Right hindlimb (tissue), 1 donor: ENCODE results near the gene NAT14.

Experiments used
- DNase-seq: peaks from one replicate; pipeline ENCODE4 v3.0.0-alpha.2; 2018

The NAT14 gene

GRCh38 chr19:55453511-55454260 lies 31.3 kb upstream of the NAT14 start:
- DNase-seq: no peak

GRCh38 chr19:55454787-55455243 lies 30.2 kb upstream of the NAT14 start:
- no peak for DNase-seq

- DNase-seq: no peak
Observed at GRCh38 chr19:55455576-55456235, 29.3 kb upstream of the NAT14 start.

GRCh38 chr19:55456347-55456746 lies 28.6 kb upstream of the NAT14 start:
- DNase-seq: no peak

GRCh38 chr19:55457683-55458457 lies 27.1 kb upstream of the NAT14 start:
- DNase-seq: no peak

- no peak for DNase-seq
Observed at GRCh38 chr19:55459551-55459949, 25.4 kb upstream of the NAT14 start.

GRCh38 chr19:55459950-55460657 lies 24.9 kb upstream of the NAT14 start:
- DNase-seq: no peak

- peak; percentile 94 for DNase-seq
Observed at GRCh38 chr19:55460670-55461258, 24.2 kb upstream of the NAT14 start.

GRCh38 chr19:55461259-55461973 lies 23.6 kb upstream of the NAT14 start, which contains the start of gene ISOC2:
Gene ISOC2, minus strand, starts transcription at chr19:55461642. Its CDS starts 5,156 bp downstream, at chr19:55456486.
- peak; percentile 100 for DNase-seq

GRCh38 chr19:55461974-55462626 lies 22.9 kb upstream of the NAT14 start:
- DNase-seq: no peak

- DNase-seq: no peak
Observed at GRCh38 chr19:55462722-55463121, 22.3 kb upstream of the NAT14 start.

- no peak for DNase-seq
Observed at GRCh38 chr19:55463583-55464031, 21.4 kb upstream of the NAT14 start.

GRCh38 chr19:55464039-55464661 lies 20.8 kb upstream of the NAT14 start:
- DNase-seq: no peak

- no peak for DNase-seq
Observed at GRCh38 chr19:55464662-55465054, 20.3 kb upstream of the NAT14 start, which contains the start of gene C19orf85. Gene C19orf85, minus strand, starts transcription at chr19:55464751. Its CDS starts 197 bp downstream, at chr19:55464554.

- DNase-seq: no peak
Observed at GRCh38 chr19:55465460-55466240, 19.3 kb upstream of the NAT14 start.

GRCh38 chr19:55466241-55466614 lies 18.8 kb upstream of the NAT14 start:
- DNase-seq: no peak

- peak; percentile 77 for DNase-seq
Observed at GRCh38 chr19:55467236-55468053, 17.5 kb upstream of the NAT14 start.

GRCh38 chr19:55468054-55468393 lies 17.0 kb upstream of the NAT14 start:
- no peak for DNase-seq

GRCh38 chr19:55471266-55471665 lies 13.7 kb upstream of the NAT14 start:
- no peak for DNase-seq
